Glutamatergic neuron (in vitro differentiated cells): ENCODE results near the gene MRPL41. TPM values are rescaled to one million over a fixed set of nuclear protein-coding genes. Genes with fewer than 3 reads are reported as not detected.

Experiments
- DNase-seq: peaks from one replicate; pipeline ENCODE4 v3.0.0; 2022
- H3K27ac Mint-ChIP-seq: one replicate; pipeline ENCODE4 v1.8.0; 2020; ENCODE audit warnings: mild to moderate bottlenecking, mixed read lengths, inconsistent platforms; ENCODE audit not compliant: unreplicated experiment
- H3K27me3 Mint-ChIP-seq: one replicate; pipeline ENCODE4 v1.8.0; 2020; ENCODE audit warnings: mild to moderate bottlenecking, moderate library complexity, mixed read lengths, inconsistent platforms; ENCODE audit not compliant: unreplicated experiment
- H3K36me3 Mint-ChIP-seq: one replicate; pipeline ENCODE4 v1.8.0; 2020; ENCODE audit warnings: mild to moderate bottlenecking, mixed read lengths, inconsistent platforms; ENCODE audit not compliant: unreplicated experiment
- H3K4me1 Mint-ChIP-seq: one replicate; pipeline ENCODE4 v1.8.0; 2020; ENCODE audit warnings: mild to moderate bottlenecking, low read depth, mixed read lengths, inconsistent platforms; ENCODE audit not compliant: unreplicated experiment
- H3K4me3 Mint-ChIP-seq: one replicate; pipeline ENCODE4 v1.8.0; 2020; ENCODE audit warnings: mild to moderate bottlenecking, mixed read lengths, inconsistent platforms; ENCODE audit not compliant: unreplicated experiment
- H3K9me3 Mint-ChIP-seq: one replicate; pipeline ENCODE4 v1.8.0; 2020; ENCODE audit warnings: mild to moderate bottlenecking, moderate library complexity, mixed read lengths, inconsistent platforms; ENCODE audit not compliant: unreplicated experiment
- CTCF ChIP-seq: fragments of 200-600 bp; sonication (generic); IDR thresholded peaks from one replicate; pipeline ENCODE4 v1.5.0; 2021; ENCODE audit not compliant: partially characterized antibody, unreplicated experiment
- total RNA-seq: library from RNA; stranded (reverse); fragmentation: NEBNext Ultra II Directional; extraction: Animal tissue kit (Norgen Biotek cat#: 25700); gene quantifications from one replicate; pipeline ENCODE4 v1.2.1, GENCODE V29; 2021; ENCODE audit not compliant: unreplicated experiment

Gene MRPL41
- total RNA-seq, 1 donor from 2014 or later, result 48.9 TPM

DNA sequence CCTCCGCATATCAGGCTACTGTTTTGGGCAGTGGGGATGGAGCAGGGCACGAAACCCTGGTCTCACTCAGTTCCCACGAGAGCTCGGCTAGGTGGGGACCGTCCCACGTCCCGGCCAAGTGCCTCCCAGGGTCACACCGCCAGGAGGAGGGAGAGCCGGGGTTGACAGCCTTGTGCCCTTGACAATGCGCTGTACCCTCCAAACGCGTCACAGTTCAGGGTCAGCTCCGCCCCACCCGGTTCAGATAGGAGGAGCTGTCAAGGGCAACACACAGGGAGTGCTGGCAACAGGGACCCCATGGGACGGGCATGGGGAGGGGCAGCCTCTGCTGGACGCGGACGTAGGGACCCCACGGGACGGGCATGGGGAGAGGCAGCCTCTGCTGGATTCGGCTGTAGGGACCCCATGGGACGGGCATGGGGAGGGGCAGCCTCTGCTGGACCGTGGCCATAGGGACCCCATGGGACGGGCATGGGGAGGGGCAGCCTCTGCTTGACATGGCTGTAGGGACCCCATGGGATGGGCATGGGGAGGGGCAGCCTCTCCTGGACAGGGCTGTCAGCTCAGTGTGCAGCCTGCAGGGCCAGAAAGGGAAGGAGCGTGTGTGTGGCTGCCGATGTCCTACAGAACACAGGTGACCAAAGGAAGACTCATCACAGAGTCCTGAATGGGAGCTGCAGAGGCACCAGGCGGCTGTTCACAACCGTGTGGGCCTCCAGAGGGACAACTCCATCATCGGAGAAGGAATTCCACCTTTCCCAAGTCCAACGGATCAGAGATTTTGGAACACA is 30.9 kb upstream of the MRPL41 start:
- H3K4me3 Mint-ChIP-seq, result no peak overlapping the region
- no peaks in the 10 kb centered on the region for H3K27me3 Mint-ChIP-seq
- DNase-seq, result no peak

GRCh38 chr9:137521405-137521985 is 30.2 kb upstream of the MRPL41 start:
- Mint-ChIP-seq H3K9me3 (peaks cover 4% of the 10 kb centered on the region), H3K4me3 (no peak overlapping the region), H3K36me3 (no peaks in the 10 kb centered on the region), H3K27ac (no peak overlapping the region), H3K27me3 (no peaks in the 10 kb centered on the region), H3K4me1 (no peaks in the 10 kb centered on the region)
- TF ChIP-seq CTCF, result no peak
- no peak for DNase-seq

More for the DNA sequence above, 30.9 kb upstream of the MRPL41 start:
- TF ChIP-seq CTCF, result no peak
- Mint-ChIP-seq H3K27ac (no peak overlapping the region), H3K4me1 (no peaks in the 10 kb centered on the region), H3K36me3 (no peaks in the 10 kb centered on the region), H3K9me3 (peaks cover 4% of the 10 kb centered on the region)

- no peak for TF ChIP-seq CTCF
- H3K4me1 Mint-ChIP-seq, result no peaks in the 10 kb centered on the region
- H3K36me3 Mint-ChIP-seq, result no peaks in the 10 kb centered on the region
- no peak overlapping the region for H3K27ac Mint-ChIP-seq
- no peak overlapping the region for H3K4me3 Mint-ChIP-seq
- H3K27me3 Mint-ChIP-seq, result no peaks in the 10 kb centered on the region
- no peak for DNase-seq
- H3K9me3 Mint-ChIP-seq, result peaks cover 4% of the 10 kb centered on the region
These were observed 28.8 kb upstream of the MRPL41 start for GRCh38 chr9:137522746-137523455.

- Mint-ChIP-seq H3K27ac (no peak overlapping the region), H3K4me3 (no peak overlapping the region), H3K4me1 (no peaks in the 10 kb centered on the region), H3K9me3 (peaks cover 4% of the 10 kb centered on the region), H3K36me3 (no peaks in the 10 kb centered on the region), H3K27me3 (no peaks in the 10 kb centered on the region)
- DNase-seq, result no peak
- no peak for TF ChIP-seq CTCF
These were observed 27.3 kb upstream of the MRPL41 start for GRCh38 chr9:137524161-137524980.
